IMR-90 (cell line): ENCODE data around the gene ERG. TPM values are rescaled to one million over a fixed set of nuclear protein-coding genes. Genes with fewer than 3 reads are reported as not detected.

ENCODE experiments used
- ATAC-seq: fragments of 200-7000 bp; cut with Tn5 transposase; 2 replicates; pipeline ENCODE4 v1.9.1; 2020; ENCODE audit warnings: low read depth, mild to moderate bottlenecking, moderate library complexity
- BruUV-seq: library from RNA; stranded (reverse); fragments of 400-500 nt; replicated peaks from 2 replicates; lab custom pipeline; 2021; lab: Mats Ljungman, UMichigan
- CTCF ChIA-PET: fragments of 300-600 bp; formaldehyde crosslinking; extraction: SDS; loops from one replicate; lab custom pipeline; 2021; ENCODE audit warnings: antibody characterized with exemption; lab: Yijun Ruan, JAX
- POLR2A ChIA-PET: fragments of 300-600 bp; sonication (Branson Sonifier 250); formaldehyde crosslinking; loops from one replicate; lab custom pipeline; 2022; ENCODE audit warnings: antibody characterized with exemption; ENCODE audit not compliant: unreplicated experiment; lab: Charles Lee
- DNase-seq: peaks from one replicate; pipeline ENCODE4 v3.0.0; 2013
- H2AFZ ChIP-seq: replicated peaks from 2 replicates; pipeline ENCODE3; 2013; ENCODE audit warnings: low read length, mild to moderate bottlenecking; ENCODE audit not compliant: poor library complexity
- H2AK5ac ChIP-seq: 2 replicates; pipeline ENCODE4 v1.6.1; 2013; ENCODE audit warnings: low read depth, low read length, inconsistent platforms
- H2AK9ac ChIP-seq: replicated peaks from 2 replicates; pipeline ENCODE3; 2013; ENCODE audit warnings: mild to moderate bottlenecking, low read depth, low read length, moderate library complexity; ENCODE audit not compliant: poor library complexity
- H2BK120ac ChIP-seq: 2 replicates; pipeline ENCODE4 v1.6.1; 2013; ENCODE audit warnings: low read depth, low read length, inconsistent platforms
- H2BK15ac ChIP-seq: 3 replicates; pipeline ENCODE4 v1.6.1; 2013; ENCODE audit warnings: low read depth, low read length, inconsistent platforms
- H2BK20ac ChIP-seq: 2 replicates; pipeline ENCODE4 v1.6.1; 2013; ENCODE audit warnings: low read depth, mild to moderate bottlenecking, inconsistent platforms, low read length, moderate library complexity
- H2BK5ac ChIP-seq: 2 replicates; pipeline ENCODE4 v1.6.1; 2013; ENCODE audit warnings: mild to moderate bottlenecking, low read depth, low read length, inconsistent platforms; ENCODE audit not compliant: poor library complexity, severe bottlenecking
- H3K14ac ChIP-seq: replicated peaks from 2 replicates; pipeline ENCODE4 v1.6.1; 2013; ENCODE audit warnings: low read depth, low read length, inconsistent platforms
- H3K18ac ChIP-seq: 2 replicates; pipeline ENCODE4 v1.6.1; 2013; ENCODE audit warnings: low read depth, low read length, control low read depth
- H3K23ac ChIP-seq: 2 replicates; pipeline ENCODE4 v1.6.1; 2013; ENCODE audit warnings: low read depth, low read length, inconsistent platforms
- H3K27ac ChIP-seq: 2 replicates; pipeline ENCODE4 v1.5.1; 2013; ENCODE audit warnings: mild to moderate bottlenecking, control low read depth, low read length; ENCODE audit not compliant: insufficient read depth
- H3K27me3 ChIP-seq: 2 replicates; pipeline ENCODE4 v1.6.1; 2013; ENCODE audit warnings: low read length; ENCODE audit not compliant: control insufficient read depth, insufficient read depth
- H3K36me3 ChIP-seq: 2 replicates; pipeline ENCODE4 v1.6.1; 2013; ENCODE audit warnings: low read length, mixed read lengths; ENCODE audit not compliant: control insufficient read depth, insufficient read depth
- H3K4ac ChIP-seq: 2 replicates; pipeline ENCODE4 v1.6.1; 2013; ENCODE audit warnings: low read depth, low read length, inconsistent platforms
- H3K4me1 ChIP-seq: 2 replicates; pipeline ENCODE4 v1.6.1; 2013; ENCODE audit warnings: low read length, mixed read lengths; ENCODE audit not compliant: control insufficient read depth, insufficient read depth
- H3K4me2 ChIP-seq: 2 replicates; pipeline ENCODE4 v1.6.1; 2013; ENCODE audit warnings: low read depth, mild to moderate bottlenecking, control low read depth, low read length, moderate library complexity
- H3K4me3 ChIP-seq: 2 replicates; pipeline ENCODE4 v1.5.1; 2013; ENCODE audit warnings: low read depth, mild to moderate bottlenecking, control low read depth, low read length, moderate library complexity; ENCODE audit not compliant: insufficient read depth
- H3K56ac ChIP-seq: 2 replicates; pipeline ENCODE4 v1.6.1; 2013; ENCODE audit warnings: low read length, inconsistent platforms; ENCODE audit not compliant: insufficient read depth; ENCODE audit errors: extremely low read depth
- H3K79me1 ChIP-seq, 2 experiments: 2 replicates each; pipeline ENCODE4 v1.6.1; 2013; ENCODE audit warnings: low read length in 2 of 2, inconsistent platforms in 1 of 2, low read depth in 1 of 2
- H3K9ac ChIP-seq: 2 replicates; pipeline ENCODE4 v1.6.1; 2013; ENCODE audit warnings: low read depth, low read length, control low read depth
- H3K9me1 ChIP-seq: 2 replicates; pipeline ENCODE4 v1.6.1; 2013; ENCODE audit warnings: low read length, inconsistent platforms; ENCODE audit not compliant: insufficient read depth
- H3K9me3 ChIP-seq: 2 replicates; pipeline ENCODE4 v1.6.1; 2013; ENCODE audit warnings: low read length; ENCODE audit not compliant: control insufficient read depth, insufficient read depth
- H4K20me1 ChIP-seq: 2 replicates; pipeline ENCODE4 v1.6.1; 2013; ENCODE audit warnings: low read length, inconsistent platforms; ENCODE audit not compliant: insufficient read depth
- H4K5ac ChIP-seq: 2 replicates; pipeline ENCODE4 v1.6.1; 2013; ENCODE audit warnings: mild to moderate bottlenecking, low read depth, low read length, control low read depth
- H4K8ac ChIP-seq, 2 experiments: 2 replicates each; pipeline ENCODE4 v1.6.1; 2013; ENCODE audit warnings: low read depth in 2 of 2, low read length in 2 of 2, control low read depth in 1 of 2, inconsistent platforms in 1 of 2
- H4K91ac ChIP-seq: 2 replicates; pipeline ENCODE4 v1.6.1; 2013; ENCODE audit warnings: low read depth, low read length, inconsistent platforms; ENCODE audit not compliant: insufficient read depth
- BHLHE40 ChIP-seq: fragments of 150-350 bp; IDR thresholded peaks from 2 replicates; pipeline ENCODE4 v1.6.1; 2016; ENCODE audit warnings: mild to moderate bottlenecking, low read depth, low read length
- CEBPB ChIP-seq: IDR thresholded peaks from 2 replicates; pipeline ENCODE4 v1.6.1; 2012; ENCODE audit warnings: low read depth, low read length, improper control_type of control experiment
- CHD1 ChIP-seq: IDR thresholded peaks from 2 replicates; pipeline ENCODE4 v1.6.1; 2012; ENCODE audit warnings: low read depth, low read length, improper control_type of control experiment
- FOS ChIP-seq: fragments of 150-350 bp; IDR thresholded peaks from 2 replicates; pipeline ENCODE4 v1.6.1; 2016; ENCODE audit warnings: low read depth, low read length
- MAFK ChIP-seq: IDR thresholded peaks from 2 replicates; pipeline ENCODE4 v1.6.1; 2012; ENCODE audit warnings: low read depth, low read length, improper control_type of control experiment
- MAZ ChIP-seq: IDR thresholded peaks from 2 replicates; pipeline ENCODE4 v1.6.1; 2012; ENCODE audit warnings: low read depth, mild to moderate bottlenecking, low read length, improper control_type of control experiment, moderate library complexity, borderline replicate concordance
- MXI1 ChIP-seq: IDR thresholded peaks from 2 replicates; pipeline ENCODE4 v1.6.1; 2012; ENCODE audit warnings: low read depth, mild to moderate bottlenecking, low read length, moderate library complexity, borderline replicate concordance
- NFE2L2 ChIP-seq: fragments of 150-350 bp; IDR thresholded peaks from 2 replicates; pipeline ENCODE4 v1.6.1; 2016; ENCODE audit warnings: low read depth, mild to moderate bottlenecking, low read length
- POLR2A ChIP-seq: IDR thresholded peaks from 2 replicates; pipeline ENCODE4 v1.6.1; 2012; ENCODE audit warnings: mild to moderate bottlenecking, low read depth, low read length
- RAD21 ChIP-seq: IDR thresholded peaks from 2 replicates; pipeline ENCODE4 v1.6.1; 2012; ENCODE audit warnings: low read length, improper control_type of control experiment
- RCOR1 ChIP-seq: IDR thresholded peaks from 2 replicates; pipeline ENCODE4 v1.6.1; 2012; ENCODE audit warnings: mild to moderate bottlenecking, low read length, improper control_type of control experiment; ENCODE audit not compliant: insufficient replicate concordance
- RFX5 ChIP-seq: IDR thresholded peaks from 2 replicates; pipeline ENCODE4 v1.8.0; 2012; ENCODE audit warnings: low read depth, mild to moderate bottlenecking, low read length, moderate library complexity
- SMC3 ChIP-seq: fragments of 150-350 bp; IDR thresholded peaks from 2 replicates; pipeline ENCODE4 v1.6.1; 2016; ENCODE audit warnings: low read depth, mild to moderate bottlenecking, antibody characterized with exemption, low read length, moderate library complexity
- WGBS, 2 experiments: methylation state at CpG; one replicate each; pipeline versions ENCODE4 v1.1.5 to v1.1.7; 2013; ENCODE audit warnings: missing lambda C conversion rate in 2 of 2; ENCODE audit not compliant: insufficient read length in 1 of 2; ENCODE audit errors: extremely low coverage in 2 of 2; 5-methylcytosine and 5-hydroxymethylcytosine counted together
- dilution Hi-C: fragments of 300-500 bp; cut with HindIII; formaldehyde crosslinking; loops from one replicate; pipeline ENCODE4 v1.14.3; 2018; ENCODE audit warnings: low sequenced_read_pairs; ENCODE audit not compliant: unreplicated experiment
- in situ Hi-C: fragments of 300-500 bp; cut with MboI; formaldehyde crosslinking; loops from 3 replicates; pipeline ENCODE4 v1.14.3; 2019; ENCODE audit warnings: low sequenced_read_pairs, inconsistent platforms, mixed read lengths
- intact Hi-C: fragments of 100-400 bp; cut with micrococcal nuclease; formaldehyde crosslinking; loops from 2 replicates; pipeline ENCODE4 v1.10.0; 2022
- polyA plus RNA-seq, 3 experiments: library from polyadenylated mRNA; depleted of rRNA; stranded (reverse); fragments of >200 nt; gene quantifications; 2 replicates each; pipeline ENCODE4 v1.2.3, GENCODE V29; 2012; ENCODE audit warnings: low replicate concordance in 1 of 3
- total RNA-seq: library from RNA; depleted of rRNA; stranded (reverse); fragments of >200 nt; gene quantifications from 2 replicates; pipeline ENCODE4 v1.2.3, GENCODE V29; 2012
- TF ChIP-seq, protein P1 (sequence below): fragments of 150-350 bp; IDR thresholded peaks from 2 replicates; pipeline ENCODE4 v1.6.1; 2016; ENCODE audit warnings: low read depth, mild to moderate bottlenecking, low read length, moderate library complexity, borderline replicate concordance
- TF ChIP-seq, protein P2 (sequence below): conservative IDR thresholded peaks from 2 replicates; pipeline ENCODE4 v1.5.1; 2012; ENCODE audit warnings: mild to moderate bottlenecking, low read depth, low read length, improper control_type of control experiment
- TF ChIP-seq, protein P3 (sequence below): fragments of 150-350 bp; IDR thresholded peaks from 2 replicates; pipeline ENCODE4 v1.6.1; 2017; ENCODE audit warnings: mild to moderate bottlenecking, antibody characterized with exemption, low read length, low read depth

The ERG gene
- total and polyA plus RNA-seq, 2 of the 4 experiments (the other 2 are of a cell fraction): not detected

DNA sequence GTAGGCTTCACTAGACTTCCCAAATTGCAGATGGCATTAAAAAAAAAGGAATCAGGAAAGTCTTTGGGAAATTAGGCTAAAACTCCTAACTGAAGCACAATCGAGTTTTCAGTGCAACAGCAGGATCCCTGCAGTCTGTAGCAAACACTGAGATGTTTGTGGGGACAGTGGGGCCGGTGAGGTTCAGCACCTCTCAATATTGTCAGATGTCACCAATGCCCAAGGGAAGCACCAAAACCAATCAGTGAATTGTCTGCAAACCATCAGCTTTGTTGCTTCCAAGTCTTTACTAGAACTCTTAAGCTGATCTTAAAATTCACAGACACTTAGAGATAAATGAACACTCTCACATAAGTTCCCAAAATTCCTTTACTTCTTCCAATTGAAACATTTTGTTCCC lies 2.6 kb downstream of the ERG start:
- no peaks in the 10 kb centered on the region for H3K9me3 ChIP-seq
- TF ChIP-seq NFE2L2: no peak
- TF ChIP-seq CEBPB: no peak
- TF ChIP-seq, protein P1, sequence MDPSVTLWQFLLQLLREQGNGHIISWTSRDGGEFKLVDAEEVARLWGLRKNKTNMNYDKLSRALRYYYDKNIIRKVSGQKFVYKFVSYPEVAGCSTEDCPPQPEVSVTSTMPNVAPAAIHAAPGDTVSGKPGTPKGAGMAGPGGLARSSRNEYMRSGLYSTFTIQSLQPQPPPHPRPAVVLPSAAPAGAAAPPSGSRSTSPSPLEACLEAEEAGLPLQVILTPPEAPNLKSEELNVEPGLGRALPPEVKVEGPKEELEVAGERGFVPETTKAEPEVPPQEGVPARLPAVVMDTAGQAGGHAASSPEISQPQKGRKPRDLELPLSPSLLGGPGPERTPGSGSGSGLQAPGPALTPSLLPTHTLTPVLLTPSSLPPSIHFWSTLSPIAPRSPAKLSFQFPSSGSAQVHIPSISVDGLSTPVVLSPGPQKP: no peak
- no peak for TF ChIP-seq RFX5
- TF ChIP-seq SMC3: no peak
- TF ChIP-seq FOS: no peak
- TF ChIP-seq MAFK: no peak
- TF ChIP-seq MAZ: no peak
- TF ChIP-seq, protein P2, sequence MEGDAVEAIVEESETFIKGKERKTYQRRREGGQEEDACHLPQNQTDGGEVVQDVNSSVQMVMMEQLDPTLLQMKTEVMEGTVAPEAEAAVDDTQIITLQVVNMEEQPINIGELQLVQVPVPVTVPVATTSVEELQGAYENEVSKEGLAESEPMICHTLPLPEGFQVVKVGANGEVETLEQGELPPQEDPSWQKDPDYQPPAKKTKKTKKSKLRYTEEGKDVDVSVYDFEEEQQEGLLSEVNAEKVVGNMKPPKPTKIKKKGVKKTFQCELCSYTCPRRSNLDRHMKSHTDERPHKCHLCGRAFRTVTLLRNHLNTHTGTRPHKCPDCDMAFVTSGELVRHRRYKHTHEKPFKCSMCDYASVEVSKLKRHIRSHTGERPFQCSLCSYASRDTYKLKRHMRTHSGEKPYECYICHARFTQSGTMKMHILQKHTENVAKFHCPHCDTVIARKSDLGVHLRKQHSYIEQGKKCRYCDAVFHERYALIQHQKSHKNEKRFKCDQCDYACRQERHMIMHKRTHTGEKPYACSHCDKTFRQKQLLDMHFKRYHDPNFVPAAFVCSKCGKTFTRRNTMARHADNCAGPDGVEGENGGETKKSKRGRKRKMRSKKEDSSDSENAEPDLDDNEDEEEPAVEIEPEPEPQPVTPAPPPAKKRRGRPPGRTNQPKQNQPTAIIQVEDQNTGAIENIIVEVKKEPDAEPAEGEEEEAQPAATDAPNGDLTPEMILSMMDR: no peak
- TF ChIP-seq POLR2A: no peak
- TF ChIP-seq RCOR1: no peak
- TF ChIP-seq RAD21: no peak
- no peak for TF ChIP-seq BHLHE40
- TF ChIP-seq MXI1: no peak
- TF ChIP-seq, protein P3, sequence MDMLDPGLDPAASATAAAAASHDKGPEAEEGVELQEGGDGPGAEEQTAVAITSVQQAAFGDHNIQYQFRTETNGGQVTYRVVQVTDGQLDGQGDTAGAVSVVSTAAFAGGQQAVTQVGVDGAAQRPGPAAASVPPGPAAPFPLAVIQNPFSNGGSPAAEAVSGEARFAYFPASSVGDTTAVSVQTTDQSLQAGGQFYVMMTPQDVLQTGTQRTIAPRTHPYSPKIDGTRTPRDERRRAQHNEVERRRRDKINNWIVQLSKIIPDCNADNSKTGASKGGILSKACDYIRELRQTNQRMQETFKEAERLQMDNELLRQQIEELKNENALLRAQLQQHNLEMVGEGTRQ: no peak
- TF ChIP-seq CHD1: no peak
- no peak overlapping the region for H4K5ac ChIP-seq
- CTCF ChIA-PET: no interaction called here
- H3K9ac ChIP-seq: no peak overlapping the region
- H2AK5ac ChIP-seq: no peak overlapping the region
- no peak overlapping the region for H2AK9ac ChIP-seq
- H3K14ac ChIP-seq: no peak overlapping the region
- H3K4ac ChIP-seq: no peak overlapping the region
- H2AFZ ChIP-seq: no peak overlapping the region
- no peaks in the 10 kb centered on the region for H3K9me1 ChIP-seq
- no peak overlapping the region for H2BK15ac ChIP-seq
- no CpG with 5 or more reads among the region's 2 CpGs for WGBS, 2 experiments
- no TSS peak for BruUV-seq
- H3K27me3 ChIP-seq: peaks cover 34% of the 10 kb centered on the region
- ATAC-seq: no peak
- no peak overlapping the region for H3K4me2 ChIP-seq
- H3K27ac ChIP-seq: no peak overlapping the region
- H3K18ac ChIP-seq: no peak overlapping the region
- H2BK120ac ChIP-seq: no peak overlapping the region
- POLR2A ChIA-PET: no interaction called here
- H3K56ac ChIP-seq: no peak overlapping the region
- in situ Hi-C loops: no loop called here
- no peaks in the 10 kb centered on the region for H3K79me1 ChIP-seq
- no peak overlapping the region for H4K91ac ChIP-seq
- H4K20me1 ChIP-seq: no peaks in the 10 kb centered on the region
- no peak for DNase-seq
- H2BK20ac ChIP-seq: no peak overlapping the region
- no peak overlapping the region for H3K23ac ChIP-seq
- H3K4me1 ChIP-seq: no peaks in the 10 kb centered on the region
- no peak overlapping the region for H3K4me3 ChIP-seq
- H2BK5ac ChIP-seq: no peak overlapping the region
- intact Hi-C loops: no loop called here
- no peak overlapping the region for H4K8ac ChIP-seq
- dilution Hi-C loops: no loop called here
- no peaks in the 10 kb centered on the region for H3K36me3 ChIP-seq
